HG02970 (cell line): ENCODE data around the gene CATSPERZ.
A peak's percentile ranks its signal among the peaks of the same experiment; 100 is the strongest.
"Not testable (repeated sequence)": the region's sequence is repeated elsewhere in the genome, so short reads cannot be mapped to it uniquely, and the experiment has no call there.

ENCODE experiments used
- ATAC-seq: cut with Tn5 transposase; IDR thresholded peaks from one replicate; pipeline ENCODE4 v1.9.1; 2021; ENCODE audit warnings: mild to moderate bottlenecking, moderate library complexity, moderate number of reproducible peaks; ENCODE audit not compliant: unreplicated experiment, low FRiP score

Gene CATSPERZ

GRCh38 chr11:64297699-64298358 is 2.3 kb upstream of the CATSPERZ start:
- no peak for ATAC-seq

GRCh38 chr11:64298966-64299846 is 952 bp upstream of the CATSPERZ start:
- no peak for ATAC-seq

GRCh38 chr11:64303109-64304031 is 3.2 kb downstream of the CATSPERZ start:
- ATAC-seq: no peak

- ATAC-seq: no peak
Measured at GRCh38 chr11:64304032-64304315, 3.8 kb downstream of the CATSPERZ start.

GRCh38 chr11:64304316-64305072 is 4.3 kb downstream of the CATSPERZ start:
- peak; percentile 19 for ATAC-seq

GRCh38 chr11:64305075-64305690 is 5.0 kb downstream of the CATSPERZ start, which contains the start of gene ESRRA:
Gene ESRRA (plus strand): TSS chr11:64305524. CDS start chr11:64307180, 1,656 bp downstream.
- peak; percentile 72 for ATAC-seq

GRCh38 chr11:64305691-64306562 is 5.8 kb downstream of the CATSPERZ start:
- peak; percentile 17 for ATAC-seq

- no peak for ATAC-seq
Measured at GRCh38 chr11:64306563-64306875, 6.4 kb downstream of the CATSPERZ start.

- no peak for ATAC-seq
Measured at GRCh38 chr11:64306876-64307622, 6.9 kb downstream of the CATSPERZ start.

- not testable (repeated sequence) for ATAC-seq
Measured at GRCh38 chr11:64307795-64308194, 7.6 kb downstream of the CATSPERZ start.

GRCh38 chr11:64312947-64313346 is 12.8 kb downstream of the CATSPERZ start:
- ATAC-seq: no peak

- ATAC-seq: no peak
Measured at GRCh38 chr11:64313491-64314145, 13.5 kb downstream of the CATSPERZ start.

- no peak for ATAC-seq
Measured at GRCh38 chr11:64314146-64314804, 14.1 kb downstream of the CATSPERZ start.

GRCh38 chr11:64314805-64315561 is 14.8 kb downstream of the CATSPERZ start:
- ATAC-seq: no peak

GRCh38 chr11:64315667-64316526 is 15.7 kb downstream of the CATSPERZ start:
- ATAC-seq: not testable (repeated sequence)
